ENCODE data around the gene FABP3.

FABP3 gene

GRCh38 chr1:31364561-31365250 lies 8.2 kb downstream of the FABP3 start:
- TF ChIP-seq CTCF (IDR thresholded peaks at IDR 0.05; ENCODE audit: control insufficient read depth, extremely low read depth, insufficient read depth) = no peak
- DNase-seq (ENCODE audit: low read depth) = peak; percentile 52
- no peak overlapping the region for H3K4me3 ChIP-seq (ENCODE audit: low read depth, low read length)

DNA sequence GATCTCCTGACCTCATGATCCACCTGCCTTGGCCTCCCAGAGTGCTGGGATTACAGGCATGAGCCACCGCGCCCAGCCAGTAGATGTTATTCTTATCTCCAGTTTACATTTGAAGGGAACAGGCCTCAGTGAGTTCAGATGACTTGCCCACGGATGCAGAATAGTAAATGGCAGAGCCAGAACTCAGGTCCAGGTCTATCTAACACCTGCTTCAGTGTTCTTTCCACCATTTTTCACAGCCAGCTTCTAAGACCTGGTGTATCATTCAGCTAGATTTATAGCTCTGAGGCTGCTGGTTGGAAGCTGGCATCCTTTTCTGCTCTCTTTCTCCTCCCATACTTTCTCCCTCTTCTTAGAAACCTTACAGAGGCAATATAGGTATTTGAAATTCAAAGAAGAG lies 10.8 kb downstream of the FABP3 start:
- H3K4me3 ChIP-seq (ENCODE audit: low read depth, low read length) = no peak overlapping the region
- no peak for TF ChIP-seq CTCF (IDR thresholded peaks at IDR 0.05; ENCODE audit: control insufficient read depth, extremely low read depth, insufficient read depth)
- no peak for DNase-seq (ENCODE audit: low read depth)

DNA sequence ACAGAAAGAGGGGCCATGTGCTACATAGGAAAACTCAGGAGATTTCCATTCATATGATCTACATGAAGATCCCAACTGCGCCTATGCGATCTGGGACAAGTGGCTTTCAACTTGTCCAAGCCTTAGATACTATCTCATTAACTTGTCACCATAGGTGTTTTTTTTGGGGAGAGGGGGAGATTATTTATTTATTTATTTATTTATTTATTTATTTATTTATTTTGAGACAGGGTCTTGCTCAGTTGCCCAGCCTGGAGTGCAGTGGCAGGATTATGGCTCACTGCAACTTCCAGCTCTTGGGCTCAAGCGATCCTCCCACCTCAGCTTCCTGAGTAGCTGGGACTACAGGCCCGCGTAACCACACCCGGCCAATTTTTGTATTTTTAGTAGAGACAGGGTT lies 11.3 kb downstream of the FABP3 start:
- TF ChIP-seq CTCF (IDR thresholded peaks at IDR 0.05; ENCODE audit: control insufficient read depth, extremely low read depth, insufficient read depth) = no peak
- H3K4me3 ChIP-seq (ENCODE audit: low read depth, low read length) = no peak overlapping the region
- no peak for DNase-seq (ENCODE audit: low read depth)

DNA sequence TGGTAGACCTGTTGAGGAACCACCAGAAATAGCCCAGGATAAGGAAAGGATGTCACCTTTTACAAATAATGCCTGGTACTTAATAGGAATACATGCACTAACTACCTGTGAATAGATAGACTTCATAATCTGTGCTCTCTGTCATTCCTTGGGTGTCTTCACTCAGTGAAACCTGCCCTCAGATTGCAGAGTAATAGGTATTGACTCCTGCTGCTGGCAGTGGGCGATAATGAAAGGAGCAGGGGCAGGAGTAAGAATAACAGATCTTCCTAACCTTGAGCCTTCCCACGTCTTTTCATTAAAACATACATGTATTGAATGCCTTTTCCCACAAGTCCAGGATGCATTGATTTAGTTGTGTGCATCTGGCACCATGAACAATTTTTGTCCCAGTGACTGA lies 16.4 kb downstream of the FABP3 start:
- DNase-seq (ENCODE audit: low read depth) = no peak
- H3K4me3 ChIP-seq (ENCODE audit: low read depth, low read length) = no peak overlapping the region
- no peak for TF ChIP-seq CTCF (IDR thresholded peaks at IDR 0.05; ENCODE audit: control insufficient read depth, extremely low read depth, insufficient read depth)

- DNase-seq (ENCODE audit: low read depth) = no peak
- H3K4me3 ChIP-seq (ENCODE audit: low read depth, low read length) = no peak overlapping the region
- no peak for TF ChIP-seq CTCF (IDR thresholded peaks at IDR 0.05; ENCODE audit: control insufficient read depth, extremely low read depth, insufficient read depth)
Observed at GRCh38 chr1:31354283-31354682, 18.6 kb downstream of the FABP3 start.

GRCh38 chr1:31348449-31348848 lies 24.4 kb downstream of the FABP3 start:
- no peak overlapping the region for H3K4me3 ChIP-seq (ENCODE audit: low read depth, low read length)
- DNase-seq (ENCODE audit: low read depth) = no peak
- TF ChIP-seq CTCF (IDR thresholded peaks at IDR 0.05; ENCODE audit: control insufficient read depth, extremely low read depth, insufficient read depth) = no peak

DNA sequence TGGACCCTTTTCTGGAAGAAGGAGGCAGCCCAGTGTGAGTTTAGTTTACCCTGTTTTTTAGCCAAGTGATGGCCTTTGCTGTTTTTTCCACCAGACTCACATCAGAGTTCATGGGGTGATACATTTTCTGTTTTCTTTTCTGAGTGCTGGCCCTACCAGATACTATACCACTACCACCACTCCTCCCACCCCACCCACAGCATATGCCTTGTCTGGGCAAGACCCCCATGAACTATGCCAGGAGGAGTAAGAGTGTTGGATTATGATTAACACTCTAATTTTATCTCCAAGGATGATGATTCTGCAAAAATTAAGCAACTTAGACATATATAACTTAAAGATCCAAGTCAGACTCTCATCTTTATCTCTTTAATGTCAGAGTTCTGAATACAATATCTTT lies 26.1 kb downstream of the FABP3 start:
- DNase-seq (ENCODE audit: low read depth) = no peak
- TF ChIP-seq CTCF (IDR thresholded peaks at IDR 0.05; ENCODE audit: control insufficient read depth, extremely low read depth, insufficient read depth) = no peak
- no peak overlapping the region for H3K4me3 ChIP-seq (ENCODE audit: low read depth, low read length)
